IMR-90 (cell line): Measurements from ENCODE around the gene SMIM33.

Experiments used
- CHD1 ChIP-seq: IDR thresholded peaks from 2 replicates; pipeline ENCODE4 v1.6.1; 2012; ENCODE audit warnings: low read depth, low read length, improper control_type of control experiment
- FOS ChIP-seq: fragments of 150-350 bp; IDR thresholded peaks from 2 replicates; pipeline ENCODE4 v1.6.1; 2016; ENCODE audit warnings: low read depth, low read length
- MAZ ChIP-seq: IDR thresholded peaks from 2 replicates; pipeline ENCODE4 v1.6.1; 2012; ENCODE audit warnings: low read depth, mild to moderate bottlenecking, low read length, improper control_type of control experiment, moderate library complexity, borderline replicate concordance
- POLR2A ChIP-seq: IDR thresholded peaks from 2 replicates; pipeline ENCODE4 v1.6.1; 2012; ENCODE audit warnings: mild to moderate bottlenecking, low read depth, low read length
- RAD21 ChIP-seq: IDR thresholded peaks from 2 replicates; pipeline ENCODE4 v1.6.1; 2012; ENCODE audit warnings: low read length, improper control_type of control experiment
- RCOR1 ChIP-seq: IDR thresholded peaks from 2 replicates; pipeline ENCODE4 v1.6.1; 2012; ENCODE audit warnings: mild to moderate bottlenecking, low read length, improper control_type of control experiment; ENCODE audit not compliant: insufficient replicate concordance
- SMC3 ChIP-seq: fragments of 150-350 bp; IDR thresholded peaks from 2 replicates; pipeline ENCODE4 v1.6.1; 2016; ENCODE audit warnings: low read depth, mild to moderate bottlenecking, antibody characterized with exemption, low read length, moderate library complexity
- TF ChIP-seq, protein P1 (sequence below): conservative IDR thresholded peaks from 2 replicates; pipeline ENCODE4 v1.5.1; 2012; ENCODE audit warnings: mild to moderate bottlenecking, low read depth, low read length, improper control_type of control experiment
- TF ChIP-seq, protein P2 (sequence below): fragments of 150-350 bp; IDR thresholded peaks from 2 replicates; pipeline ENCODE4 v1.6.1; 2017; ENCODE audit warnings: mild to moderate bottlenecking, antibody characterized with exemption, low read length, low read depth
- TF ChIP-seq, protein P3 (sequence below): fragments of 150-350 bp; IDR thresholded peaks from 2 replicates; pipeline ENCODE4 v1.6.1; 2016; ENCODE audit warnings: low read depth, mild to moderate bottlenecking, low read length, moderate library complexity, borderline replicate concordance

DNA sequence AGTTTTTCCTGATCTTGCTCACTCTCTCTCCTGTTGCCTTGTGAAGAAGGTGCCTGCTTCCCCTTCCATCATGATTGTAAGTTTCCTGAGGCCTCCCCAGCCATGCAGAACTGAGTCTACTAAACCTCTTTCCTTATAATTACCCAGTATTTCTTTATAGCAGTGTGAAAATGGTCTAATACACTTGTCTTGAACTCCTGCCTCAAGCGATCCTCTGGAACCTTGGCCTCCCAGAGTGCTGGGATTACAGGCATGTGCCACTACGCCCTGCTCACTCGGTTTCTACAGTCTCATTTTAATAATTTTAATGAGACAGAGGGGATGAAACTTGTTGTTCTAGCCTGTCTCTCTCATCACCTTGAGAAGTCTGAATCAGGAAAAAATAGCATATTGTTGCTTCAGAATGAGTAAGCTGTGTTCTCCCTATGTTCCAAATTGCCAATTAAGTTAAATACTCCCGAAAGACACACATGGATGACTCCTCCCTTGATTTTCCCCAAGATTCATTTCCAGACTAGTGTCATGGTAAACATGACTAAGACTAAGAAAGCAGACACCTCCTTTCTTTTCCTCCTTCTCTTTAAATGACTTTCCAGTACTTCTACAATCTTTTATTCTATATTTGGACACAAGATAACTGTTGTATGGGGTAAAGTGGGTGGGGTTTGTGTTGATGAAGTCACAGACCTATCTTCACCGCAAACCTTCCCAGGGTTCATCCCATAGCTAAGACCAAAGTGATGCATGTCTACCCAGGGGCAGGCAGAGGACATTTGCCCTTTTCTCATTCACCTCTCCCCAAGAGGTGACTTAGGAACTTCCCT is 23.6 kb upstream of the SMIM33 start:
- TF ChIP-seq, protein P1, sequence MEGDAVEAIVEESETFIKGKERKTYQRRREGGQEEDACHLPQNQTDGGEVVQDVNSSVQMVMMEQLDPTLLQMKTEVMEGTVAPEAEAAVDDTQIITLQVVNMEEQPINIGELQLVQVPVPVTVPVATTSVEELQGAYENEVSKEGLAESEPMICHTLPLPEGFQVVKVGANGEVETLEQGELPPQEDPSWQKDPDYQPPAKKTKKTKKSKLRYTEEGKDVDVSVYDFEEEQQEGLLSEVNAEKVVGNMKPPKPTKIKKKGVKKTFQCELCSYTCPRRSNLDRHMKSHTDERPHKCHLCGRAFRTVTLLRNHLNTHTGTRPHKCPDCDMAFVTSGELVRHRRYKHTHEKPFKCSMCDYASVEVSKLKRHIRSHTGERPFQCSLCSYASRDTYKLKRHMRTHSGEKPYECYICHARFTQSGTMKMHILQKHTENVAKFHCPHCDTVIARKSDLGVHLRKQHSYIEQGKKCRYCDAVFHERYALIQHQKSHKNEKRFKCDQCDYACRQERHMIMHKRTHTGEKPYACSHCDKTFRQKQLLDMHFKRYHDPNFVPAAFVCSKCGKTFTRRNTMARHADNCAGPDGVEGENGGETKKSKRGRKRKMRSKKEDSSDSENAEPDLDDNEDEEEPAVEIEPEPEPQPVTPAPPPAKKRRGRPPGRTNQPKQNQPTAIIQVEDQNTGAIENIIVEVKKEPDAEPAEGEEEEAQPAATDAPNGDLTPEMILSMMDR: no peak
- TF ChIP-seq POLR2A (no peak), CHD1 (no peak), SMC3 (no peak), FOS (no peak), RCOR1 (no peak), MAZ (no peak), RAD21 (no peak)
- TF ChIP-seq, protein P2, sequence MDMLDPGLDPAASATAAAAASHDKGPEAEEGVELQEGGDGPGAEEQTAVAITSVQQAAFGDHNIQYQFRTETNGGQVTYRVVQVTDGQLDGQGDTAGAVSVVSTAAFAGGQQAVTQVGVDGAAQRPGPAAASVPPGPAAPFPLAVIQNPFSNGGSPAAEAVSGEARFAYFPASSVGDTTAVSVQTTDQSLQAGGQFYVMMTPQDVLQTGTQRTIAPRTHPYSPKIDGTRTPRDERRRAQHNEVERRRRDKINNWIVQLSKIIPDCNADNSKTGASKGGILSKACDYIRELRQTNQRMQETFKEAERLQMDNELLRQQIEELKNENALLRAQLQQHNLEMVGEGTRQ: no peak
- TF ChIP-seq, protein P3, sequence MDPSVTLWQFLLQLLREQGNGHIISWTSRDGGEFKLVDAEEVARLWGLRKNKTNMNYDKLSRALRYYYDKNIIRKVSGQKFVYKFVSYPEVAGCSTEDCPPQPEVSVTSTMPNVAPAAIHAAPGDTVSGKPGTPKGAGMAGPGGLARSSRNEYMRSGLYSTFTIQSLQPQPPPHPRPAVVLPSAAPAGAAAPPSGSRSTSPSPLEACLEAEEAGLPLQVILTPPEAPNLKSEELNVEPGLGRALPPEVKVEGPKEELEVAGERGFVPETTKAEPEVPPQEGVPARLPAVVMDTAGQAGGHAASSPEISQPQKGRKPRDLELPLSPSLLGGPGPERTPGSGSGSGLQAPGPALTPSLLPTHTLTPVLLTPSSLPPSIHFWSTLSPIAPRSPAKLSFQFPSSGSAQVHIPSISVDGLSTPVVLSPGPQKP: no peak
